LoVo (cell line): ENCODE results near the gene FILIP1L.

Source experiments
- DNase-seq: peaks from one replicate; pipeline ENCODE4 v3.0.0-alpha.2; 2016; ENCODE audit warnings: low spot score

The FILIP1L gene

DNA sequence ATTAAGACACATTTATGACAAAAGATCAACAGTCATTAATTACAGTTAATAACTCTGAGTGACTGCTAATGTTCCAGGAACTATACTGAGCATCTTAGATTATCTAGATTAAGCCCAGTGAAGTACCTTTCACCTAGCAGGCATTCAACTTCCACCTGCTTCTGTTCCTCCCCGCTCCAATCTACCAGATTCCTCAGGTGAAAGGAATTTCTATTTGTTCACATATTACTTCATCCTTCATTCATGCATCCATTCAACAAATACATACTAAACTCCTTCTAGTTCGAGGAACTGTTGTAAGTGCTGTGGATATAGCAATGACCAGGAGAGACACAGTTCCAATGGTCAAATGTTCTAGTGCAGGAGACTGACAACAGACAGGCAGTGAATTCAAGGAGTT lies 139.3 kb downstream of the FILIP1L start:
- DNase-seq, result no peak

DNA sequence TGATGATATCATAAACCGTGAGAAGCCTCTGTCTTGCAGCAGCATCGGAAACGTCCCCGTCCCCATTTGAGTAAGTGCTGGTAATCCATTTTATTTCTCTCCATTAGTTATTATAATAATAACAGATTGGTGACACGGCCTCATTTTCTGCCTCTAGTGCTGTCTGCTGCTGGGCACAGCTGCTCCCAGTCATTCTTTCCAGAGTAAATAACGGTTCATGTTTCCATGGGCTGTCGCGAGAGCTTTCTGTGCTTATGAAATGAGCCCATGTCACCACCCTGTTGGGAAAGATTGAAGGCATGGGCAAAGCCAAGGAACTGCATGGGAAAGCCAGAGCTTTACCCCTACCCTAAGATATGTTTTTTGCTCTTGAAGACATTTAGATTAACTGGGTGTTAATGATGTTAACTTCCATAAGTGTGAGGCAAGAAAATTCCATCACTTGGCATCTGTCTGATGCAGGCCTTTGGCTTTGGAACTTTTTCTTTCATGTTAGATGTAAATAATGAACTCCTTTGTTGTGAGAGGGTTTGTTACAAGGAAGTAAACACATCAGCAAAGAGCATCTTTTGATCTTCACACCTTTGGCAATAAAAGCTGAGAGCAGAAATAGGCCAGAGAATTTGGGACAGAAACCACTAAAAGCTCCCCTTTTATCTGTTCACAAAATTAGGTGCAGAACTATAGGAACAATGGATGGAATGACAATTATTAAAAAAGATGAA lies 141.8 kb downstream of the FILIP1L start:
- DNase-seq, result no peak

DNA sequence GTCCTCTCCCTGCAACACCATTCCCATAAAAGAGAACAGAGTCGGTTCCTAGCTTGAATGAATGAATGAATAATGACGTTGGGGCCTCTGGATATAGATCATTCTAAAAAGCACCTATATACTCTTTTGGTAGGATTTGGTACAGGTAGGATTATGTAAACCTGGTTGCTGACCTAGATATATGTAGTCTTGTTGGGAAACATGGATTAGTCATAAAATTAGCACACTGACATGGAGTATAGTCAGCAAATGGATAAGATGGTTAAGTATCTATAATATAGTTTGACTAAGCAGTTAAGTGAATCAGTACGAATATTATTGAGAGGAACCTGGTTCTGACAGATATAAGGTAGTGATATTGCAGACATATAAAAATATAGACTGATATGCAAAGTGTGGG lies 142.5 kb downstream of the FILIP1L start:
- no peak for DNase-seq

DNA sequence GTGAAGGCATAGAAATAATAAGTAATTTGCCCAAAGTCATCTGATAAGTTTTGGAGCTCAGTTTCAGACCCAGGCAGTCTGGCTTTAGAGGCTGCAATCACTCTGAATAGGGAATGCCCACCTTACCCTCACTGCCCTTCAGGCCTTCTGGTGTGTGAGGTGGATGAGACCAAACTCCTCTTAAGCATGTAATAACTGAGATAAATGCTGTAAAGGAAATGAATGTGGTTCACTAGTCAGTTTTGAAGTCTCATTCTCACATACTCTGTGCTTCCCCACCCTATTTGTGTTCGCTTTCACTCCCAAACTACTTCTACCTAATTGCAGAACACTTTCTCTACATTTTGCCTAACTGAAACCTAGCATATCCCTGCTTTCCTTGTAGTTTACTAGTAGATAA lies 144.1 kb downstream of the FILIP1L start:
- no peak for DNase-seq

DNA sequence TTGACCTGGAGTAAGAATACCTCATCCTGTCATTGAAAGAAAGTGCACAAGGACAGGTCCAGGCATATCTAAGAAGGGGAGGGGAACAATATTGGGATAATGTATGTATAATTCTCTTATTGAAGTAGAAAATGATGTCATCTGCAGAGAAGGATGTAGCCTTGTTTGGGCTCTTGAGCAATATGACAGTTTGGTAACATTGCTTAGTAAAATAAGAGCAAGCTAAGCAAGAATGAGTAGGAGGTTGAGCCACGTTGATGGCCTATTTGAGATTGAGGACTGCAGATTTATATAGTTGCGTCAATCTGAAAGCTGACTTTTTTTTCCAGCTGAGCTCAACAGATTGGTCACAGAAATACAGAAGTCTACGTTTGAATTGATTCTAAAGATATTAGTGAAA lies 145.2 kb downstream of the FILIP1L start:
- no peak for DNase-seq

DNA sequence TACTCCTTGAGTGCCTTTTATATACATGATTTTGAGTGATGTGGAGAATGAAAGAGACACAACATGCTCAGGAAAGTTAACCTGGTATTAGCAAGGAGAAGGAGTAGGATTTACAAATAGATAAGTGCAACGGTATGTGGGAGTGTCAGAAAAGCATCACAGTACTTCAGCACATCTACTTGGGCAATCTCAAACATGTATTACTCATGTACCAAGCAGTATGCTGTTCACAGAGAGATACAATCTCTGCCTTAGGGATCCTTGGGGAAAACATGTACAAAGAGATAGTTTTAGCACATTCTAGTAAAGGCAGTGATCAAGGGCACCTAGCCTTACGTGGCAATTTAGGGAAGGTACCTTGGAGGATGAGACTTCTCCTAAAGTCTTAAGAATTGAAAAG lies 146.5 kb downstream of the FILIP1L start:
- DNase-seq, result no peak

DNA sequence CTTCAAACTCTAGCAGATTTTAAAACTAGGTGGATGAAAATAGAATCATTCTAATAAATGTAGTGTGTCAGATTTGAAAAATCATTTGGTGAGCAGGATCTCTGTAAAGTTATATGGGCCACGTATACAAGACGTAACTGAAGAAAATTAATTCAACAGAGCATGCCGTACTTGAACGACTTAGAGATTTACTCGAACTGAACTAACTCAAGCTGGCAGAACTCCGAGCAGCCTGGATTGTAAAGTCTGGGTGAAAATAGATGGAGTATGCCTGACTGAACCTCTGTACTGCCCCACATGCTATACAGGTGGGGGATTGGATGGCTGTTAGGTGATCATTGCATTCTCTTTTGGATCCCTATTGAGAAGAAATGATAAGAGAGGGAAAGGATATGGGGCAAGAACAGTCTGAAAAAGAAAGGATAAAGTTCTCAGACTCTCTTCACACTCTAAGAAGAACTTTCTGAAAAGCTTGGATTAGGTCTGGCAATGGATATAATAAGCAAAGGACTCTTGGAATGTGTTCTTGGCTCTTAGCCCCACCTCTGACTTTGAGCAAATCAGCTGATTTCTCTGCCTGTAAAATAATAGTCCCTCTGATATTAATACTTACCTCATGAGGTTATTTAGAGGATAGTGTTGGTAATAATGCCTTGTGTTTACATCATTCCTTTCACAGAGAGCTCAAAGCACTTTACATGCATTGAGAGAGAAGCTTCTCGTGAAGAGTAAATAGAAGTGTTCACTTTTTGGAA lies 147.5 kb downstream of the FILIP1L start:
- DNase-seq, result no peak

DNA sequence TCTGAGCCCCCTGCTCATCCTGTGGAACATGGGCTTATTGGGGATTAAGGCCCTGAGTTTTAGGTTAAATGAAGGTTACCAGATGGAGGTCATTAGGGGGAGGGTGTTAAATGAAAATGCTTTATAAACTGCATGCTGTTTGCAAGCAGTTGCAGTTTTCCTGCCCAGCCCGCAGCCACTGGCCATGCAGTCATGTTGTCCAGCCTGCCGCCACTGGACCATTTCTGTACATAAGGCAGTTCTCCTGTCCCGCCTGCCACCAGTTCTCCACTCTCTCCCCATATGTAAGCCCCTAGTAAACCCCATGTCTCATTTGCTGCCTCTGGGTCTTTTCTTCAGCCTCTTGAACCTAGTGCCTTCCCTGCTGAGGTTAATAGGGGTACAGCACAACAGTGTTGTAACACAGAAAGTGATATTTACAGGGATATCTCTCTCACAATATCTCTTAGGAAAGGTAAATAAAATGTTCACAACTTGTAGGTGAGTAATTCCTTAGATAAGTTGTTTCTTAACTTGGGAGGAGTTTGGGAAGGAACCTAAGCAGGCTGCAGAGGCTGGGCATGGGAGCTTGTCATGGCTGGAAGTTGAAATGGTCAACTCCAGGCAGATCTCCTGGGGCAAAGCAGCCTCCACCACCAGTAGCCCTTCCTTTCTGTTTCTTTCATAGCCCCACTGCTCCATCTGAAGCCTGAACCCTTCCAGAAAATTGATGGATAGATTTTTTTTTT lies 148.5 kb downstream of the FILIP1L start:
- no peak for DNase-seq

DNA sequence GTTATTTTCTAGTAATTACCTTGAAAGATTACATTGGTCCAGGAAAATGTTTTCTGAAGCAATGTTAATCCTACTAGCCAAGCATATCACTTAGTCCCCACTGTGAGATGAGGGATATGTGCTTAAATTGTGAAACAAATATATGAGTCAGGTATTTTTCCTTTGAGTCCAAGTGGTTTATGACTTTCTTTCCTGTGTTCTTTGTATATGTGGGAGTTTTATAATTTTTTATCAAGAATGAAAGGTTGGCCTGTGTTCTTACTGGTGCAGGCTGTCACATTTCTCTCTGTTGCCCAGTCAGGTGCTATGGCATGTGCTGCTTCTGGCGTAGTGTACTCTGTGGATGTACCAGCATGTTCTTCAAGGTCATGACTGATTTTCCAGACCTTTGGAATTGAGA lies 149.2 kb downstream of the FILIP1L start:
- no peak for DNase-seq

DNA sequence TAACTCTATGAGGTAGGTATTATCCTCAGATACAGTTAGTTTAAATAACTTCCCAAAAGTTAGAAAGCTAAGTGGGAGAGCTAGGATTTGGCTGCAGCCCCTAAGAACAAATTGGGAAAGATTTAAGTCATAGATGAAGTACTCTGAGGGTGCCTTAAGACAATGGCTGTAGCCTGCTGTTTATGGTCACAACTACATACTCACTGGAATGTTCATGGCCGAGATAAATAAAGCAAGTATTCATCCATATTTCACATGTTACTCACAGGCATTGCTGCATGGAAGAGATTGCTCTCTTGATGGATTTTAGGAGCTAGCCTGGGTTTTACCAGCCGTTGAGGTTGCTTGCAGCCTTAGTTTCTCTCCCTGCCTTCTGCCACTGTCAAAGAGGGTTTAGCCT lies 151.6 kb downstream of the FILIP1L start:
- DNase-seq, result no peak

DNA sequence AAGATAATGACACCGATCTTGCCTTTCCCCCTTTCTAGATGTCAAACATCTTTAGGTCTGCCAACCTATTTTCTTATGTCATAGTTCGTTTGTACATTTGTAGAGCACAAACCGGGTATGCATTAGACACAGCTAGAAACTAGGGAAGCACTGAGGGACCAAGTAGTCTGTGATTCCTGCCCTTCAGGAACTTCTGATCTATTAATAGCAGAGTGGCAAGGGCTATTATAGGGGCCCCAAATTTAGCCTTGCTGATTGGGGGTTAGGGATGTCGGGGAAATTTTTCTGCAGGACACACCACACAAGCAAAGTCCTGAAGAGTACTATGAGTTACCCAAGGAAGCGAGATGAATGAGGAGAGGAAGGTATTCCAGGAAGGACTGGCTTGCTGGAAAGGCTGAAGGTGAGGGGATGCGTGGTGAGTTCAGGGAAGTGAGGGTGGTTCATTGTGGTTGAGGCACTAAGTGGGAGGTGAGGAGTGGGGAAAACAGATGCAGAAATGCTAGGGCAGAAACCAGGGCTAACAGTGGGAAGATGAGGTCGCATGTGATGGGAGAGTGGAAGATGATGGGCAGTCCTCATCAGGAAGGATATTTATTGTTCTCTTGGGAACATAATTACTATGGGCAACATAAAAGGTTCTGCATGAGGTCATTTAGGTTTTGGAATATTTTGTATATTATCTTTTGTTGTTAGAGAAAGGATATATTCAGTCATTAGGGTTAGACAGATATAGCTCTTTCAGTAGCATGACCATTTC lies 152.4 kb downstream of the FILIP1L start:
- DNase-seq, result no peak

DNA sequence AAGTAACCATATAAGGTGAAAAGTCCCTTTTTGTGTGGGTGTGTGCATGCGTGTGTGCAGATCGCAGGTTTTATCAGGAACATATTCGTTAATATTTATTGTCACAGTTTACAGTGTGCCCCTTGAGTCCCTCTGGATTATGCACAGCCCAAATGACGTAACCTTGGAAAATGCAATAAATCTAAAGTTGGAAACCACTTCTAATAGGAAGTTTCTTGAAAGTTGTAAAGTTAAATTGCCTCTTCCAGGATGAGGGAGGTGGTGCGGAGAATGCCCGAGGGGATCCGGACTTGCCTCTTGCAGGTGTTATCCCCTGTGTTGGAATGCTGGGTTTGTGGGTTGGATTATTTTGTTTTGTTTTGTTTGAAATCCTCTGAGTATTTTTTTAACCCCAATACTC lies 153.4 kb downstream of the FILIP1L start:
- no peak for DNase-seq

DNA sequence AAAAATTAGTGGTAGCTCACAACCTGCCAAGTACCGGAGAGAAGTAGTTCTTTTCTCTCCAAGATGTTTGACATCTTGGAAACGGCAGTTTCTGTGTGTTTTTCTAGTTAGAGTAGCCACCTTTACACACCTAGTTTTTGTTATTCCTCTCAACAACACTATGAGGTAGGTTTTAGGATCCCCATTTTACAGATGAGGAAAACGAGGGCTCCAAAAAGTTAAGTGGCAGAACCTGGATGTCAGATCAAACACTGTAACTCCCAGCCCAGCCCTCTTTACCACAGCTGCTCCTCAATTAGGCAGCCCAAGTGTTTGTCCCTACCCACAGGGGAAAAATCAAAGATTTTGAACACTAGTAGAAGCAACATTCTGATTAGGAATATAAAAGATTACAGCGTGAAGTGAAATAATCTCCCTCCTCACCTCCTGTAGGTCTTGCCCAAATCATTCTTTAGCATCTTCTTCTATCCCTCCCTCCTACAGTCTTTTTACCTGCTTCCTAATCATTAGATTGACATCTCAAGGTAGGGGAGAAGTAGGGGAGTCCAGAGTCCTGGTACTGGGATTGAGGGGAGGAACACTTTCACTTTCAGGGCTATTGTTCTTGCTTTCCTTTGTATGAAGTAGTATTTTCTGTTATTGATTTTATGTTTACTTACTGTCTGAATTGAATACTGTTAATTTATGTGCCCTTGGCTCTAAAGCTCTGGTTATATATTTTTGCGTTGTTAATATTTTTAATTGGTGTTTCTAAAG lies 154.0 kb downstream of the FILIP1L start:
- no peak for DNase-seq

DNA sequence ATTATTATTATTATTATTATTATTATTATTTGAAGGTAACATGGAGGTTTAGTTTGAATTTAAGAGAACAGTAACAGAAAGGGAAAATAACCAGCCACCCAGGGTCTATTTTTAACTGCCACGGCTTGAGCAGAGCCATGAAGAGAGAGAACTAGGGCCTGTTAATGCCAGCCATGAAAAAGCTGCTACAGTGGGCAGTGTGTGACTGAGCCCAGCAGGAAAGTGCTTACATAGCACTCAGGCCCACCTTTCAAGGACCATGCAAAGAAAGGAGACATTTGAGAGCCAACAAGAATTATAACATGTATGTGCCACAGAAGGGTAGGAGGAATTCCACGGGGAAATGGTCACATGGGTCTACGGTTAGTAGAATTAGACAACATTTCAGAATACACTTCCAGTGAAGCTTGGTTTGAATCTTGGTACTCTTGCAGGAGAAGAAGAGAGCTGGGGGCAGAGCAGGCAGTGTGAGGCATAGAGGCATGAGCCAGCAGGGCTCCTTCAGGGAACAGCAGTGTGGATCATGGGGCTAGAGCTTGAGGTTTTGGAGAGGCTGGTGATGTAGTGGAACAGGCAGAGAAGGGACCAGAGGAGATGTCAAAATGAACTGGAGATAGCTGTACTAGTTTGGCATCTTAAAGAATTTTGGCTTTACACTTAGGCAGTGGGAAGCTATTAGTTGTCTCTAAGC lies 155.9 kb downstream of the FILIP1L start:
- no peak for DNase-seq

DNA sequence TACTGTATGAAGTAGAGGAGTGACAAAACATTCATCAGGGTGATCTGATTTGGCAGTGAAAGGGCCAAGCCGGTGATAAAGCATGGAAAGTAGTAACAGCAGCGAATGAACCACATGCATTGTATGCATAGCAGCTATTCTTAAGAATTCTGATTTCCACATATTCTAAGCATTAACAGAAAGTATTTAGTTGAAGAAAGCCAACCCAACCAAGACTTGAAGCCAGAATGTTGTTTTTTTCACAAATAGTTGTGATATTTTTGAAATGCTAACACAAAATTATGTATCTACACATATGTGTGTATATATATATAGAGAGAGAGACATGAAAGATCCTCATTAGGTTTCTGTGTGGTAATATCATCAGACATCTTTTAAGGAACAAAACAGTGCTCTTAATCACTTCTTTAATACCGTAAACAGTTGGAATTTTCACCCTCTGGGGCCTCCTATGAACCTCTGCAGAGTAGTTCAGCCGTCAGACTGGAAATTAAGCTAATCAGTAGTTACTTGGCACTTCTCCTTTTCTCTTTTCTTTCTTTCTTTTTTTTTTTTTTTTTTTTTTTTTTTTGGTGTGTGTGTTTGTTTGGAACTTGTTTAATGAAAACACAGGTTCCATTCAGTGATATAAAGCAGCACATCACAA lies 157.0 kb downstream of the FILIP1L start:
- no peak for DNase-seq

DNA sequence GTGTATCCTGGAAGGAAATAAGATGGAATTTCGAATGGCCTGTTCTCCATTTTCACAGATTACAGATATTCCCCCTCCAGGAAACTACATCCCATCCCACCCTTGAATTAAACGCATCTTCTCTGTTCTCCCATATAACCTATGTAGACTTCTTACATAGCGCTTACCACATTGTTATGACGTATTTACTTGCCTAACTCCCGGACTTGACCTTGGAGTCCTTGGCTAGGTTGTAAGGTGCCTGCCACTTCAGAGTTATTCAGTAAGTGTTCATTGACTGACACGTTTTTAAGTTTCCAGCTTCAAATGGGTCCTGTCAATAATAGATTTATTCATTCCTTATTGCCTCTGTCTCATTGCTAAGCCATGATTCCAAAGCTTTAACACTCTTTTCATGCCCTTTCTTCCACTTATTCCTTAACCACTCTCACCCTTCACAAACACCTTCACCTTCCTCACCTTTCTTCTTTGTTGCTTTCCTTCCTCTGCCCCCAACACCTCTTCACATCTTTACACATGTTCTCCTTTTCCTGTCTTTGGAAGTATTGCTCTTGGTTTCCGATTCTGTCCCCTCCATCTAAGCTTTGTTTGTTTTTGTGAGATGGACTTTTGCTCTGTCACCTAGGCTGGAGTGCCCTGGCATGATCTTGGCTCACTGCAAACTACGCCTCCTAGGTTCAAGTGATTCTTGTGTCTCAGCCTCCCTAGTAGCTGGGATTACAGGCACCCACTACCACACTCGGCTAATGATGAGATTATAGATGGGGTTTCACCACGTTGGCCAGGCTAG lies 158.3 kb downstream of the FILIP1L start:
- no peak for DNase-seq

DNA sequence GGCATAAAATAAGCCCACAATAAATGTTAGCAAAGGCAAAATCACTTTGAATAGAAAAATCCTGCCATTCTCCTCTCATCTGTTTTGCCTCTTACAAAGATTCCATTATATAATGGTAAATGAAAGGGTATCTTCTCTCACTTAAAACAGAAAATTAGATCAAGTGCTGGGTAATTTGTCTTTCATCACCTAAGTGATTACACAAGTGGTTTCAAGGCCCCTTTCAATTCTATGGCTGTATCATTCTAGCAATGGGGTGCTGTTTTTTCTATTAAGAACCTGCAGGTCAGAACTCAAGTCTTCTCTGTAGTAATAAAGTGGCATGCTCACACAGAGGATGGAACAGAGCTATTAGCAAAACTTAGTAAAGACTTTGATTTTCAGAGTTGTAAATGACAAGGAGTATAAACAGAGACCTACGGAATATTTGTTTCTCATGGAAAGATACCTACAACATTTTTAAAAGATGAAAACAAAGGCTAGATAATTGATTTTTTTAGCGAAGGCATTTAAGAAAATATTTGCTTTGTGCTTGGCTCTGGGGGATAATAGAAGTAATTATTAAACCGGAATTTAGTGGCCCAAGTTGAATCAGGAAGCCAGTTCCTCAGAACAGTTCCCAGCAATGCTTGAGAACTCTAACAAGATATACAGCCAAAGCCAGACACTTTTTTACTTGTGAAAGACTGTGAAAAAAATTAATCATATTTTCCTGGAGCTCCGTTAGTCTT lies 159.2 kb downstream of the FILIP1L start:
- no peak for DNase-seq

DNA sequence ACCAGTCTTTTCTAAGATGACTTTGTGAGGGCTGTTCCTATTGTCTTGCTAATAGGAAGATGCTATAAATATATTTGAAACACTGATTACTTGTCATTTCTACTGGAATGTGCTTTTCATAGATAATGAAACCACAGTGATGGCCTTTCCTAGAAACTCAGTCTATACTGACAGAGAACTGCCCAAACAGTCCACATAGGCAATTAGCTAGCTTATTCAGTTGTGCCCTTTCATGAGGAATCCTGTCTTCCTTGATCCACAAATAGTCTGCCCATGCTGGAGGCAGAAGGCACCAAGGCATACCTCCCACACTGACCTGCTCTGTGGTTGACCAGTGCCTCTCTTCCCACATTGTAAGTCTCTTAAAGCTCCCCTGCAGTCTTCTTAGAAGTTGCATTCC lies 160.7 kb downstream of the FILIP1L start:
- no peak for DNase-seq

DNA sequence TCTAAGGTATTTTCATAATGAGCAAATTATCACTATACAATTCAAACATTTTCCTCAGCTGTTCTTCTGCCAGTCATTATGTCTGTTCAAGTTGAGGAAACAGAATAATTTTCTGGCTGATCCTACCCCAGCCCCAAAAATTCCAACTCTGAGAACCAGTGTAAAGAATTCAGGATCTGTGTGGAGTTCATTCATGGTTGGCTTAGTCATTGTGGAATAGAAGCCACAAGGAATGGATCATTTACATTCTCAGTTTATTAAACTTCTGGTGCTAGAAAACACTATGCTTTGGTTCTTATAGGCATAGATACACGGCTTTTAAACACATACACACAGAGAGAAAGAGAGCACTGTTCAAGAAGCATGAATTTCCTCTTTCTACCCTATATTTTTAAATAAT lies 162.0 kb downstream of the FILIP1L start:
- no peak for DNase-seq
